Stimulated activated naive CD8-positive, alpha-beta T cell treated with anti-CD3 and anti-CD28 coated beads, Interleukin-15, amount 100 ng/mL, for 72 hours (primary cell): ENCODE data around the gene DDX56.
"Not testable (repeated sequence)": the region's sequence is repeated elsewhere in the genome, so short reads cannot be mapped to it uniquely, and the experiment has no call there.

Source experiments
- ATAC-seq: fragments of 150-1000 bp; cut with Tn5 transposase; 2 replicates; pipeline ENCODE4 v1.10.0; 2021; ENCODE audit warnings: mild to moderate bottlenecking, moderate library complexity
- DNase-seq, 2 donors: peaks; one replicate each; pipeline ENCODE4 v3.0.0; 2021 to 2022
- H3K27ac Mint-ChIP-seq, 2 donors: one replicate each; pipeline ENCODE4 v1.8.0; 2022; ENCODE audit warnings: mild to moderate bottlenecking in 2 of 2, mixed read lengths in 2 of 2, moderate library complexity in 2 of 2
- H3K27me3 Mint-ChIP-seq: one replicate; pipeline ENCODE4 v1.8.0; 2022; ENCODE audit warnings: mixed read lengths
- H3K4me1 Mint-ChIP-seq: one replicate; pipeline ENCODE4 v1.8.0; 2022; ENCODE audit warnings: mild to moderate bottlenecking, mixed read lengths
- H3K4me3 Mint-ChIP-seq, 2 donors: one replicate each; pipeline ENCODE4 v1.8.0; 2022; ENCODE audit warnings: mild to moderate bottlenecking in 2 of 2, mixed read lengths in 2 of 2, moderate library complexity in 1 of 2
- H3K9me3 Mint-ChIP-seq, 2 donors: one replicate each; pipeline ENCODE4 v1.8.0; 2022; ENCODE audit warnings: mixed read lengths in 2 of 2

The DDX56 gene

DNA sequence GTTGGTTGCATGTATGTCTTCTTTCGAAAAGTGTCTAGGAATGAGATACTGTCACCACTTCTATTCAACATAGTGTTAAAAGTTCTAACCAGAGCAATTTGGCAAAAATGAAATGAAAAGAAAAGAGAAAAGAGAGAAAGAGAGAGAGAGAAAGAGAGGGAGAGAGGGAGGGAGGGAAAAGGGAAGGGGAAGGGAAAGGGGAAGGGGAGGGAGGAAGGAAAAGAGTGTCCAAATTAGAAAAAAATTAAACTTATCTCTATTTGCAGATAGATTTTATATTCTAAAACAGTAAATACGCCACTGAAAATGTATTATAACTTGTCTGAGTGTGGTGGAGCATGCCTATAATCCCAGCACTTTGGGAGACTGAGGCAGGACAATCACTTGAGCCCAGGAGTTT lies 16.2 kb downstream of the DDX56 start:
- H3K27me3 Mint-ChIP-seq = no peaks in the 10 kb centered on the region
- DNase-seq (no peak), ATAC-seq (no peak)
- no peak overlapping the region for H3K4me3 Mint-ChIP-seq
- H3K9me3 Mint-ChIP-seq = no peaks in the 10 kb centered on the region
- no peak overlapping the region for H3K27ac Mint-ChIP-seq
- no peaks in the 10 kb centered on the region for H3K4me1 Mint-ChIP-seq

DNA sequence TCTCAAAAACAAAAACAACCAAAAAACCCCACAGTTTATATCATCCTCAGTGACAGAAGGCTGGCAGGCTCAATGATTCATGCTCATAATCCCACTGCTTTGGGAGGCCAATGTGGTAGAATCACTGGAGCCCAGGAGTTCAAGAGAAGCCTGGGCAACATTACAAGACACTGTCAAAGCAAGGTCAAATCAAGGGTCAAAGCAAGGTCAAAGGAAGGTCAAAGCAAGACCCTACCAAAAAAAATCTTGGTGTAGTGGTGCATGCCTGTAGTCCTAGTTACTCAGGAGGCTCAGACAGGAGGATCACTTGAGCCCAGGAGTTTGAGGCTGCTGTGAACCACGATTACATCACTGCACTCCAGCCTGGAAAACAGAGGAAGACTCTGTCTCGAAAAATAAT lies 18.4 kb downstream of the DDX56 start:
- no peaks in the 10 kb centered on the region for H3K27me3 Mint-ChIP-seq
- ATAC-seq (no peak), DNase-seq (no peak)
- no peak overlapping the region for H3K4me3 Mint-ChIP-seq
- peak overlapping the region in 1 of 2 donors; percentile 82 for H3K27ac Mint-ChIP-seq
- no peaks in the 10 kb centered on the region for H3K9me3 Mint-ChIP-seq
- no peaks in the 10 kb centered on the region for H3K4me1 Mint-ChIP-seq

- H3K4me1 Mint-ChIP-seq, H3K9me3 Mint-ChIP-seq: not testable (repeated sequence)
Measured at GRCh38 chr7:44552473-44553005, 21.2 kb downstream of the DDX56 start.

DNA sequence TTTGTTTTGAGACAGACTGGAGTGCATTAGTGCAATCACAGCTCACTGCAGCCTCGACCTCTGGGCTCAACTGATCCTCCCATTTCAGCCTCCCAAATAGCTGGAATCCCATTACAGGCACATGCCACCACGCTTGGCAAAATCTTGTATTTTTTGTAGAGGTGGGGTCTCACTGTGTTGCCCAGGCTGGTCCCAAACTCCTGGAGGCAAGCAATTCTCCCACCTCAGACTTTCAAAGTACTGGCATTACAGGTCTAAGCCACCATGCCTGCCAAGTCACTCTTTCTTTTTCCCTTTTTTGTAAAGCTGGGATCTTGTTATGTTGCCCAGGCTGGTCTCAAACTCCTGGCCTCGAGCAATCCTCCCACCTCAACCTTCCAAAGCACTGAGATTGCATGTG lies 24.3 kb downstream of the DDX56 start:
- DNase-seq (no peak), ATAC-seq (no peak)
- Mint-ChIP-seq H3K4me1 (peaks cover 6% of the 10 kb centered on the region), H3K27me3 (peaks cover 17% of the 10 kb centered on the region), H3K27ac (no peak overlapping the region), H3K4me3 (no peak overlapping the region), H3K9me3 (no peaks in the 10 kb centered on the region)

More at GRCh38 chr7:44552473-44553005, 21.2 kb downstream of the DDX56 start:
- H3K4me3 Mint-ChIP-seq, DNase-seq, ATAC-seq, H3K27ac Mint-ChIP-seq, H3K27me3 Mint-ChIP-seq: not testable (repeated sequence)

- no peak overlapping the region for H3K27ac Mint-ChIP-seq
- DNase-seq (no peak), ATAC-seq (no peak)
- peaks cover 6% of the 10 kb centered on the region for H3K4me1 Mint-ChIP-seq
- no peaks in the 10 kb centered on the region for H3K9me3 Mint-ChIP-seq
- H3K27me3 Mint-ChIP-seq = peaks cover 17% of the 10 kb centered on the region
- no peak overlapping the region for H3K4me3 Mint-ChIP-seq
Measured at GRCh38 chr7:44548893-44549292, 24.8 kb downstream of the DDX56 start.

- ATAC-seq (no peak), DNase-seq (no peak)
- no peaks in the 10 kb centered on the region for H3K9me3 Mint-ChIP-seq
- H3K4me3 Mint-ChIP-seq = no peak overlapping the region
- peaks cover 6% of the 10 kb centered on the region for H3K4me1 Mint-ChIP-seq
- no peak overlapping the region for H3K27ac Mint-ChIP-seq
- peaks cover 17% of the 10 kb centered on the region for H3K27me3 Mint-ChIP-seq
Measured at GRCh38 chr7:44547536-44548231, 26.0 kb downstream of the DDX56 start.

DNA sequence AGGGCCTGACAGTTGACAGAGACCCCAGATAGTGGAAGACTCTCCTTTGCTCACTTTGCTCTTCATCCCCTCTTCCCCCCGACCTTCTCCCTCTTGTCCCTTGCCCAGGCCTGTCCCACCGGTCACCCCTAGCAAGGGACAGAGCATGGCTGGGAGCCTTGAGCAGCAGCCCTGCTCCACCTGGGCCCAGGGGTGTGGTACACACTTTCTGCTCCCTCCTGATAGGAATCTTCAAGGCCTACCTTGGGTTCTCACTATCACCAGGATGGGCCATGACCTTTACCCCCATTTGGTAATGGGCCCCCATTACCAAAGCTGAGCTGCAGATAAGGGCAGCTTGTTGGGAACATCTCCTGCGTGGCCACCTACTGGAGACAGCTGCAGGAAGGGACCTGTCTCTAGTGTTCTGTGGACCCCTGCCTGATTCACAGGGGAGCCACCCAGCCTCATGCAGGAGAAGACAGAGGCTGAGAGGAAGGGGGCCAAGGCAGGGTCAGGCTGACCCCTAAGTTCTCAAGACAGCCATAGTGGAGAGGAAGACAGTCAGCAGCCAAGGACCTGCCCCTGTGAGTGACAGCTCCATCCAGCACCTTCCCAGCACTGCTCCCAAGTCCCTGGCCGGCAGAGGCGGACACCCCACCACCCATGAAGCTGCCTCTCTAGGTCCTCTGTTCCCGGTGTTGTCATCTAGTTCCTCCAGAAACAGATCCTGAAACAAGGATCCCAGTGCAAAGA lies 31.7 kb downstream of the DDX56 start:
- Mint-ChIP-seq H3K27ac (no peak overlapping the region), H3K4me3 (no peak overlapping the region), H3K9me3 (no peaks in the 10 kb centered on the region), H3K27me3 (peaks cover 7% of the 10 kb centered on the region), H3K4me1 (no peaks in the 10 kb centered on the region)
- DNase-seq (no peak), ATAC-seq (no peak)

DNA sequence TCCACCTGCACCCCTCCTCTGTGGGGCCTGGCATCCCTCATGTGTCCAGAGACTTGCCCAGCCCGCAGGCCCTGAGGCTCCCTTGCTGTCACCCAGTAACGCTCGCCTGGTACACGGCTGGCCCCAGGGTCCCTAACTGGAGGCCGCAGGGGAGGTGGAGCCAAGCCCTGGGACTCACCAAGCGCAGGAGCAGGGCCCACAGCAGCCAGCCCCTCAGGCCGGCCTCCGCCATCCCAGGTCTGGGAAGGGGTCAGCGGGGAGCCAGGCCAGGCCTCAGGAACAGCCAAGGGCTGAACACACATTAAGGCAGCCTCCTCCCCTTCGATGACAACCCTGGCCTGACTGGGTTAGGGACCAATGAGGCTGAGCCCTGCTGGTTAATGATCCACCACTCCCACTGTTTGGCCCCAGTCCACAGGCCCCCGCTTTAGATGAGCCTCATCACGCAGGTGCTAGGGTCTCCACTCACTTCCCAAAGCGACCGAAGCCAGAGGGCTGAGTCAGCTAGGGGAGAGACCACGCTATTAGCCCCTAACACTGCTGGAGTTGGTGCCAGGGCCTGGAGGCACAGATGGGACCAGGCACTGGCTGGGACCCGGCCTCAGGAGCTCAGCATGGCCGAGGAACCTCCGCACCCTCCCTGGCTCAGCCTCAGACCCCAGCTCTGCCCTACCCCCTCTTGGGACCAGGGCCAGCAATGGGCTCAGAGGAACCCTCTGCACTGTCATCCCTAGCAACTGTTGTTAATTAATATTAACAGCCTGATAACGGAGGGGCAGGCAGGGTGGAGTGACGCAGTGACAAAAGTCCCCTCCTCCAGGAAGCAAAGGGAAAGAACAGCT lies 32.5 kb downstream of the DDX56 start, which contains the start of gene NPC1L1:
TSS of gene NPC1L1 (minus strand) at position 303 of the 842 bp plus-strand sequence. CDS start at position 232, 71 bp downstream.
- H3K4me1 Mint-ChIP-seq = no peaks in the 10 kb centered on the region
- DNase-seq (no peak), ATAC-seq (no peak)
- no peaks in the 10 kb centered on the region for H3K9me3 Mint-ChIP-seq
- no peaks in the 10 kb centered on the region for H3K27me3 Mint-ChIP-seq
- H3K27ac Mint-ChIP-seq = no peak within 1 kb of the TSS
- H3K4me3 Mint-ChIP-seq = no peak within 1 kb of the TSS

GRCh38 chr7:44540592-44541027 lies 33.1 kb downstream of the DDX56 start:
- Mint-ChIP-seq H3K27ac (no peak overlapping the region), H3K27me3 (no peaks in the 10 kb centered on the region), H3K4me3 (no peak overlapping the region), H3K9me3 (no peaks in the 10 kb centered on the region), H3K4me1 (no peaks in the 10 kb centered on the region)
- no peak for DNase-seq
- no peak for ATAC-seq

- no peak overlapping the region for H3K27ac Mint-ChIP-seq
- H3K9me3 Mint-ChIP-seq = no peaks in the 10 kb centered on the region
- no peak for ATAC-seq
Measured at GRCh38 chr7:44539669-44540506, 33.8 kb downstream of the DDX56 start.

DNA sequence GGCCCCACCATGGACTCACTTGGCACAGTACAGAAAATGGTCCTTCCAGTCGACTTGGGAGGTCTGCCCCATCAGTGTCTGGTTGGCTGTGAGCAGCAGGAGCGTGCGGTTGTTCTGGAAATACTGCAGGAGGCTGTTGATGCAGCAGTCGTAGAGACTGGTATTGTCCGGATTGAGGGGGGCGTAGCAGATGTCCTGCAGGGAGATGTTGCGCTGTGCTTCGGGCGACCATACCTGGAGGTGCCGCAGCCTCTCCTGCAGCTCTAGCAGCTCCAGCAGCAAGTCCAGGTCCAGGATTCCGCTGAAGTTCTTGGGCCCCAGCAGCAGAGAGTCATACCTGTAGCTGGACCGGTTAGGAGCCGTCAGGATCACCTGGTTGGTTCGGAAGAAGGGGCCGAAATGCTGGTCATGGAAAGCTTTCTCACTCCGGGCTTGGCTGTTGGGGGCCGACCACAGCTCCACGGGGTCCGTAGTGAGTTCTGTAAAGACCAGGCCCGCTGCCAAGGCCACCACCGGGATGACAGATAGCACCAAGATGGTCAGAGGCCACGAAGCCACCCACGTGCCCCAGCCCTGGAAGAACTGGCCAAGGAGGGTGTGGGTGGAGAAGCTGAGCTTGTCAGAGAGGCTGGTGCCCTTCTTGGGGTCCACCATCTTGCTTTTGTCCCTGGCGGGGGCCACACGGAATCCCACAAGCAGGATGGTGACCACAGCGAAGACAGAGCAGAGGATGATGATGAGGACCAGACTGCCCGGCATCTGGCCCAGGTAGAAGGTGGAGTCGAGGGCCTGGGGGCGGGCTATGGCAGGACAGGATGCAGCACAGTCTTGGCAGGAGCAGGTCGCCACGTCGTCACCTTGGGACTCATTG lies 34.7 kb downstream of the DDX56 start:
- Mint-ChIP-seq H3K9me3 (no peaks in the 10 kb centered on the region), H3K27ac (no peak overlapping the region), H3K27me3 (no peaks in the 10 kb centered on the region), H3K4me1 (no peaks in the 10 kb centered on the region), H3K4me3 (no peak overlapping the region)
- DNase-seq (no peak), ATAC-seq (no peak)

More at GRCh38 chr7:44539669-44540506, 33.8 kb downstream of the DDX56 start:
- H3K27me3 Mint-ChIP-seq = no peaks in the 10 kb centered on the region
- no peaks in the 10 kb centered on the region for H3K4me1 Mint-ChIP-seq
- no peak for DNase-seq
- no peak overlapping the region for H3K4me3 Mint-ChIP-seq

- no peak for DNase-seq
- ATAC-seq = no peak
- Mint-ChIP-seq H3K27ac (no peak overlapping the region), H3K4me1 (no peaks in the 10 kb centered on the region), H3K4me3 (no peak overlapping the region), H3K27me3 (no peaks in the 10 kb centered on the region), H3K9me3 (no peaks in the 10 kb centered on the region)
Measured at GRCh38 chr7:44538093-44538797, 35.5 kb downstream of the DDX56 start.

DNA sequence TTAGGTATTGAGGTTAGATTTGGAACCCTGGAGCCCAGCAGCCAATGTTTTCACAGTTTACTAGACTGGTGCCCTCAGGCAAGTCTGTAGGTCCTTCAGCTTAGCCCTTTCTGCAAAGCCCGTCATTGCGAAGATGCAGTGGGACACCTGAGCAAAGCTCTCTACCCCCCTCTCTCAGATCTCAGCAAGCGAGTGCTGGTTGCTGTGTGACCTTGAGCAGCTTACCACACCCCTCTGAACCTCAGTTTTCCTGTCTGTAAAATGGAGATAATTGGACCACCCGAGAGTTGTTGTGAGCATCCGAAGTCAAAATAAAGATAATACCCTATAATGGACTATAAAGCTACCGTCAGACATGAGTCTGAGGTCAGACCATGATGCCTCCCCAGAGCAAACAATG lies 36.3 kb downstream of the DDX56 start:
- Mint-ChIP-seq H3K4me3 (no peak overlapping the region), H3K27ac (peak overlapping the region in 1 of 2 donors; percentile 20), H3K9me3 (no peaks in the 10 kb centered on the region), H3K4me1 (no peaks in the 10 kb centered on the region), H3K27me3 (no peaks in the 10 kb centered on the region)
- ATAC-seq = no peak
- no peak for DNase-seq
